CD4-positive, alpha-beta T cell treated with Interleukin-4 for 4 hours (primary cell): ENCODE measurements around the gene DLG2.

ENCODE experiments used
- DNase-seq: peaks from one replicate; pipeline ENCODE4 v3.0.0-alpha.2; 2020

DLG2 gene

GRCh38 chr11:83409476-83409875 is 2217.7 kb downstream of the DLG2 start:
- no peak for DNase-seq

- no peak for DNase-seq
Measured at GRCh38 chr11:83408946-83409345, 2218.2 kb downstream of the DLG2 start.
